HG03139 (cell line): ENCODE results near the gene FAM174A.
"Not testable (repeated sequence)": the region's sequence is repeated elsewhere in the genome, so short reads cannot be mapped to it uniquely, and the experiment has no call there.

ENCODE experiments used
- ATAC-seq: cut with Tn5 transposase; IDR thresholded peaks from one replicate; pipeline ENCODE4 v1.9.1; 2021; ENCODE audit not compliant: unreplicated experiment

Gene FAM174A

GRCh38 chr5:100575815-100576214, 40.6 kb downstream of the FAM174A start:
- ATAC-seq: no peak

DNA sequence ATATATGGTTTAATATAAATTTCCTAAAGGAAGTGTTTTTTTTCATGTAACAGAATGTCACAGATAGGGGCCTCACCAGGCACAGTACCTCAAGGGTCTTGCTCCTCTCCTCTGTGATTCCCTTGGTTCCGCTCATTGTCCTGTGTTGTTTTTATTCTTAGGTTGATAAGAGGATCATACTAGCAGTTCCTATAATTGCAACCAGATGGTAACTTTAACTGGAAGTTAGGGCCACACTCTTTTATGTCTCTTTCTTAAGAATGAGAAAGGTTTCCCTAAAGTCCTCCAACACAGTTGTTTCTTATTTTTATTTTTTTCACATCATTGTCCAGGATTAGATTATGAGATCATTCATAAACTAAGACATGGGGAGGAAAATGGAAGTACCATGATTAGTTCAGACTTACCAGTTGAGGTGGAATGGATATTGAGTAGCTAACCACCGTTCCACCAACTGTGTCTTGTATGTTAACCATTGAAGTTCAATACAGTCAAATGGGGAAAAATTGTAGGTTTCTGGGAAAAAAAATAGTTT, 41.1 kb downstream of the FAM174A start:
- ATAC-seq: no peak

- ATAC-seq: no peak
These were observed 42.3 kb downstream of the FAM174A start for GRCh38 chr5:100577506-100577905.

- ATAC-seq: peak; percentile 97
These were observed 48.9 kb downstream of the FAM174A start for GRCh38 chr5:100584069-100584468.

- ATAC-seq: no peak
These were observed 49.7 kb downstream of the FAM174A start for GRCh38 chr5:100584889-100585288.

GRCh38 chr5:100590867-100591266, 55.7 kb downstream of the FAM174A start:
- ATAC-seq: no peak

- ATAC-seq: no peak
These were observed 60.1 kb downstream of the FAM174A start for GRCh38 chr5:100595152-100595811.

GRCh38 chr5:100595812-100596173, 60.6 kb downstream of the FAM174A start:
- no peak for ATAC-seq

DNA sequence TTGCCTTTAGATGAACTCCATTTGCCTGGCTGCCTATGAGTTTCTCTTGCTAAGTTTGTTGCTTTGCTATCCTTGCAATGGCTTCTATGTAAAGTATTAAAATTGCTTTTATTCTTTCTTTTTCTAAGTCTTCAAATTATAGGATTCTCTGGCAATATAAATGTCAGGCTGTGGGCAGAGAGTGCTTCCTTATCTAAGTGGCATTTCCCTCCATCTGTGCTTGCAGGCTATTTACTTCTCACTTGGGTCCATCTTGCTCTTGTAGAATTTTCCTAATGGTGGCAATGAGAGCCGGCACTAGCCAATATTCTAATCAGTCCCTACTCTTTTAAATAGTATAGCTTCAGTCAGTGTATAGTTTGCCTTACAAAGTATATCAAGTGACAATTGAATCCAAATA, 63.3 kb downstream of the FAM174A start:
- ATAC-seq: no peak

- no peak for ATAC-seq
These were observed 65.3 kb downstream of the FAM174A start for GRCh38 chr5:100600298-100600994.

GRCh38 chr5:100603141-100603540, 68.0 kb downstream of the FAM174A start:
- no peak for ATAC-seq

DNA sequence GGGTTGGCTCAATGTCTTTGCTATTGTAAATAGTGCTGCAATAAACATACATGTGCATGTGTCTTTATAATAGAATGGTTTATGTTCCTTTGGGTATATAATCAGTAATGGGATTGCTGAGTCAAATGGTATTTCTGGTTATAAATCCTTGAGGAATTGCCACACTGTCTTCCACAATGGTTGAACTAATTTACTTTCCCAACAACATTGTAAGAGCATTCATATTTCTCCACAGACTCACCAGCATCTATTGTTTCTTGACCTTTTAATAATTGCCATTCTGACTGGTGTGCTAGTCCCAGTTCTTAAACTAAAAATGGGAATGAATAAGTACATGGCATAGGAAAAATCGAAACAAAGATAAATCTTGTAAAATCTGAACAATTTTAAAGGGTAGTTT, 68.8 kb downstream of the FAM174A start:
- not testable (repeated sequence) for ATAC-seq

DNA sequence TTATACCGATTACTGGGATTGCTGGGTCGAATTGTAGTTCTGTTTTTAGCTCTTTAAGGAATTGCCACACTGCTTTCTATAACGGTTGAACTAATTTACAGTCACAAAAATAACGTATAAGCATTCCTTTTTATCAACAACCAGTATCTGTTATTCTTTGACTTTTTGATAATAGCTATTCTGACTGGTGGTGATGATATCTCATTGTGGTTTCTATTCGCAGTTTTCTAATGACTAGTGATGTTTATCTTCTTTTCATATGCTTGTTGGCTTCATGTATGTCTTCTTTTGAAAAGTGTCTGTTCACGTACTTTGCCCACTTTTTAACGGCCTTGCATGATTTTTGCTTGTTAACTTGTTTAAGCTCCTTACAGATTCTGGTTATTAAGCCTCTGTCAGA, 74.4 kb downstream of the FAM174A start:
- no peak for ATAC-seq

DNA sequence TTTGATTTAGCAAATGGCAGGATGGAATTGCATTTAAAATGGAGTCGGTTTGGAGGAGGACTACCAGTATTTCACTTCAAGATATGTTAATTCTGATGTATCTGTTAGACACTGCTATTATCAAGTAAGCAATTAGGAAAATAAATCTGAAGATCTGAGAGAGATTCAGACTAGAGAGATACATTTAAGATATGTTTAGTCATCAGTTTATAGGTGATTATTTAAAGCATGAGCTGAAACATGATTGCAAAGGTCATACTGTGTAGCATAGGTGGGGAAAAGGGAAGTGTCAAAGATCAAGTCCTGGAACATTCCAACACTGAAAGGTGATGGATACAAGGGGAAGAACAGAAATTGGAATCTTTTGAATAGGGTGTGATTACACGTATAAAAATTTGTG, 79.1 kb downstream of the FAM174A start:
- no peak for ATAC-seq

GRCh38 chr5:100615362-100615761, 80.2 kb downstream of the FAM174A start:
- no peak for ATAC-seq

- no peak for ATAC-seq
These were observed 81.1 kb downstream of the FAM174A start for GRCh38 chr5:100616291-100616690.

DNA sequence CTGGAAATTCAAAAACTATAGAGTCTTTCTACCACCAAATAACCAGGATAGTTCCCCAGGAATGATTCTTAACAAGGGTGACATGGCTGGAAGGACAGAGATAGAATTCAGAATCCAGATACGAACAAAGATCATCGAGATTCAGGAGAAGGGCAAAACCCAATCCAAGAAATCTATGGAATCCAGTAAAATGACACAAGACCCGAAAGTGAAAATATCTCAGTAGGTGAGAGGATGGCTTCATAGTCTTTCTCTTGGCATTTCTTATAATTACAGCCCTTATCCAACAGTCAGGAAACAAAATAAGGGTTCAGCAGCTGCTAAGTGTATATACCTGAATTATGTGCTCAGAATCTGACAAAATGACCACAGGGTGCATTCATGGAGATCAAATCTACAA, 81.8 kb downstream of the FAM174A start:
- no peak for ATAC-seq

GRCh38 chr5:100623719-100624118, 88.5 kb downstream of the FAM174A start:
- ATAC-seq: peak; percentile 88

- ATAC-seq: peak; percentile 64
These were observed 99.9 kb downstream of the FAM174A start for GRCh38 chr5:100634937-100635534.
